PFSK-1 (cell line): Measurements from ENCODE around the gene CSH1.

ENCODE experiments used
- FOXP2 ChIP-seq: optimal IDR thresholded peaks from 2 replicates; pipeline ENCODE3; 2011; ENCODE audit warnings: borderline replicate concordance, control low read depth, inconsistent platforms; ENCODE audit not compliant: insufficient read depth; ENCODE audit errors: extremely low read length, extremely low read depth
- POLR2AphosphoS5 ChIP-seq: IDR thresholded peaks from 2 replicates; pipeline ENCODE4 v1.6.1; 2012; ENCODE audit warnings: low read depth, mild to moderate bottlenecking, control low read depth, low read length, moderate library complexity
- SIN3A ChIP-seq: IDR thresholded peaks from 2 replicates; pipeline ENCODE4 v1.6.1; 2012; ENCODE audit warnings: mild to moderate bottlenecking, low read length, moderate library complexity, borderline replicate concordance; ENCODE audit not compliant: insufficient read depth
- TAF1 ChIP-seq: IDR thresholded peaks from 2 replicates; pipeline ENCODE4 v1.6.1; 2012; ENCODE audit warnings: low read length, control low read depth, borderline replicate concordance; ENCODE audit not compliant: insufficient read depth
- TF ChIP-seq, protein P1 (sequence below), 2 experiments: IDR thresholded peaks; 2 replicates each; pipeline versions ENCODE4 v1.6.1 to v1.8.0; 2011 to 2012; ENCODE audit warnings: low read depth in 2 of 2, low read length in 2 of 2, control low read depth in 1 of 2, inconsistent platforms in 1 of 2, mild to moderate bottlenecking in 1 of 2, moderate library complexity in 1 of 2; ENCODE audit not compliant: insufficient read depth in 1 of 2

CSH1 gene

DNA sequence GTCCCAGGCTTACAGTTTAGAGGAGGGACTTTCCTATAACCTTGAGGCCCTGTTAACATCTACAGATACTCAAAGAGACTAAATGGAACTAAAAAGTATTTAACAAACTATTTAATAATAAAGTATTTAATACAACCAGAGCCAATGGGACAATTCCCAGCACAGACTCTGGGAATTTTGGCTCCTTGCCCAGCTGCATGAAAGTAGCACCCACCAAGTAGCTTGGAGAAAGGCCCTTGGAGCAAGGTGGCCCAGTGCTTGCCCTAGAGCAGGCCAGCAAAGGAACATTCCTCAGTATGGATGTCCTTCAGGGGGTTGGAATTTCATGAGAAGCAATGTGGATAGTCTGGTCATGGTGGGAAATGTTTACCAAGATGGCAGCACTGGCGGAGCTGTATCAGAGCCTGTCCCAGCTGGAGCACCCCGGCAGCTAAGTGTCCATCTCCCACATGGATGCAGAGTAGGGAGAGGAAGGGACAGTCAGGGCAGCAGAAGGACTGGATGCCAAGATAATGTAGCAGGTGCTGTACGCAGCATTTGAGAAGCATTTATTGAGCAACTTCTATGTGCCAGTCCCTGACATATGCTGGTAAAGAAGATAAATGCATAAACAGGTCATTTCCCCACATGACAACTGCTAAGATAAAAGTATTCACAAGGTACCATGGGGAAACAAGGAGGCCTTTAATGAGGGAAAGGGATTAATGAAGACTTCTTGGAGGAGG is 48.7 kb downstream of the CSH1 start:
- TF ChIP-seq SIN3A: no peak
- TF ChIP-seq POLR2AphosphoS5: no peak
- TF ChIP-seq, protein P1, sequence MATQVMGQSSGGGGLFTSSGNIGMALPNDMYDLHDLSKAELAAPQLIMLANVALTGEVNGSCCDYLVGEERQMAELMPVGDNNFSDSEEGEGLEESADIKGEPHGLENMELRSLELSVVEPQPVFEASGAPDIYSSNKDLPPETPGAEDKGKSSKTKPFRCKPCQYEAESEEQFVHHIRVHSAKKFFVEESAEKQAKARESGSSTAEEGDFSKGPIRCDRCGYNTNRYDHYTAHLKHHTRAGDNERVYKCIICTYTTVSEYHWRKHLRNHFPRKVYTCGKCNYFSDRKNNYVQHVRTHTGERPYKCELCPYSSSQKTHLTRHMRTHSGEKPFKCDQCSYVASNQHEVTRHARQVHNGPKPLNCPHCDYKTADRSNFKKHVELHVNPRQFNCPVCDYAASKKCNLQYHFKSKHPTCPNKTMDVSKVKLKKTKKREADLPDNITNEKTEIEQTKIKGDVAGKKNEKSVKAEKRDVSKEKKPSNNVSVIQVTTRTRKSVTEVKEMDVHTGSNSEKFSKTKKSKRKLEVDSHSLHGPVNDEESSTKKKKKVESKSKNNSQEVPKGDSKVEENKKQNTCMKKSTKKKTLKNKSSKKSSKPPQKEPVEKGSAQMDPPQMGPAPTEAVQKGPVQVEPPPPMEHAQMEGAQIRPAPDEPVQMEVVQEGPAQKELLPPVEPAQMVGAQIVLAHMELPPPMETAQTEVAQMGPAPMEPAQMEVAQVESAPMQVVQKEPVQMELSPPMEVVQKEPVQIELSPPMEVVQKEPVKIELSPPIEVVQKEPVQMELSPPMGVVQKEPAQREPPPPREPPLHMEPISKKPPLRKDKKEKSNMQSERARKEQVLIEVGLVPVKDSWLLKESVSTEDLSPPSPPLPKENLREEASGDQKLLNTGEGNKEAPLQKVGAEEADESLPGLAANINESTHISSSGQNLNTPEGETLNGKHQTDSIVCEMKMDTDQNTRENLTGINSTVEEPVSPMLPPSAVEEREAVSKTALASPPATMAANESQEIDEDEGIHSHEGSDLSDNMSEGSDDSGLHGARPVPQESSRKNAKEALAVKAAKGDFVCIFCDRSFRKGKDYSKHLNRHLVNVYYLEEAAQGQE (IDR thresholded peaks at IDR 0.05; ENCODE audit: insufficient read depth in 1 of 2, low read depth in 2 of 2, low read length in 2 of 2): no peak
- TF ChIP-seq FOXP2: no peak
- TF ChIP-seq TAF1: no peak

DNA sequence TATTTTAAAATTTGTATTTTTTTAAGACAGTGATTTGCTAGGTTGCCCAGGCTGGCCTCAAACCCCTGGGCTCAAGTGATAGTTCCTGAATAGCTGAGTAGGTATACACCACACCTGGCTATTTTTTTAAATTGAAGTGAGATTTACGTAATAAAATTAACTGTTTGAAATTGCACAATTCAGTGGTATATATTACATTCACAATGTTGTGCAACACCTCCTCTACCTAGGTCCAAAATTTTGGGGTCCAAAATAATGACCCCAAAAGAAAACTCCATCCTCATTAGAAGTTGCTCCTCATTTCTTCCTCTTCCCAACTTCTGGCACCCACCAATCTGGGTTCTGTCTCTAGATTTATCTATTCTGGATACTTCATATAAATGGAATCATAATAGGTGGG is 50.9 kb downstream of the CSH1 start:
- TF ChIP-seq FOXP2 (no peak), SIN3A (no peak), TAF1 (no peak), POLR2AphosphoS5 (no peak)
- TF ChIP-seq, protein P1 (IDR thresholded peaks at IDR 0.05; ENCODE audit: insufficient read depth in 1 of 2, low read depth in 2 of 2, low read length in 2 of 2): no peak
